AG20443 (cell line): Measurements from ENCODE around the gene LRP8.

ENCODE experiments used
- DNase-seq: peaks from one replicate; pipeline ENCODE4 v3.0.0; 2012; ENCODE audit warnings: low spot score, mixed read lengths

Gene LRP8

GRCh38 chr1:53340660-53341520 is 13.0 kb upstream of the LRP8 start:
- DNase-seq: no peak

- DNase-seq: no peak
Measured at GRCh38 chr1:53339736-53340635, 12.1 kb upstream of the LRP8 start.

- no peak for DNase-seq
Measured at GRCh38 chr1:53338423-53338822, 10.6 kb upstream of the LRP8 start.

GRCh38 chr1:53337499-53337898 is 9.6 kb upstream of the LRP8 start:
- no peak for DNase-seq

GRCh38 chr1:53336146-53336545 is 8.3 kb upstream of the LRP8 start:
- no peak for DNase-seq

- no peak for DNase-seq
Measured at GRCh38 chr1:53335661-53336060, 7.8 kb upstream of the LRP8 start.

GRCh38 chr1:53334781-53335180 is 6.9 kb upstream of the LRP8 start:
- DNase-seq: no peak

GRCh38 chr1:53334312-53334711 is 6.4 kb upstream of the LRP8 start:
- DNase-seq: no peak

- DNase-seq: no peak
Measured at GRCh38 chr1:53332833-53333232, 5.0 kb upstream of the LRP8 start.

- DNase-seq: no peak
Measured at GRCh38 chr1:53332186-53332564, 4.3 kb upstream of the LRP8 start.

GRCh38 chr1:53331446-53332185 is 3.7 kb upstream of the LRP8 start:
- DNase-seq: no peak

GRCh38 chr1:53330819-53331218 is 2.9 kb upstream of the LRP8 start:
- DNase-seq: no peak

- DNase-seq: no peak
Measured at GRCh38 chr1:53328541-53329499, 950 bp upstream of the LRP8 start.

- peak; percentile 40 for DNase-seq
Measured at GRCh38 chr1:53327182-53327913, 522 bp downstream of the LRP8 start.

GRCh38 chr1:53326598-53327181 is 1.2 kb downstream of the LRP8 start:
- no peak for DNase-seq

- peak; percentile 94 for DNase-seq
Measured at GRCh38 chr1:53326088-53326597, 1.7 kb downstream of the LRP8 start.

GRCh38 chr1:53325326-53326087 is 2.4 kb downstream of the LRP8 start:
- no peak for DNase-seq

- no peak for DNase-seq
Measured at GRCh38 chr1:53324728-53325297, 3.1 kb downstream of the LRP8 start.

- DNase-seq: no peak
Measured at GRCh38 chr1:53324321-53324720, 3.5 kb downstream of the LRP8 start.
